Measurements from ENCODE around the gene PRR19.
"Not testable (repeated sequence)": the region's sequence is repeated elsewhere in the genome, so short reads cannot be mapped to it uniquely, and the experiment has no call there.

PRR19 gene

GRCh38 chr19:42335971-42336370 lies 34.0 kb downstream of the PRR19 start:
- TF ChIP-seq GLIS3 (CRISPR knock-in tag; IDR thresholded peaks at IDR 0.05) (no peak), TOX (CRISPR knock-in tag; IDR thresholded peaks at IDR 0.05; ENCODE audit: borderline replicate concordance) (no peak), ESRRG (CRISPR knock-in tag; IDR thresholded peaks at IDR 0.05) (no peak), CSRNP3 (CRISPR knock-in tag; IDR thresholded peaks at IDR 0.05) (no peak)

GRCh38 chr19:42339126-42339860 lies 37.4 kb downstream of the PRR19 start:
- ATAC-seq, result not testable (repeated sequence)

More at GRCh38 chr19:42335971-42336370, 34.0 kb downstream of the PRR19 start:
- no peak for ATAC-seq

- ATAC-seq, result not testable (repeated sequence)
Observed at GRCh38 chr19:42339922-42340321, 38.0 kb downstream of the PRR19 start.

- ATAC-seq, result no peak
- TF ChIP-seq POU6F1 (CRISPR knock-in tag; IDR thresholded peaks at IDR 0.05; ENCODE audit: borderline replicate concordance, low read depth) (no peak), CSDC2 (CRISPR knock-in tag; IDR thresholded peaks at IDR 0.05) (no peak), TCF4 (CRISPR knock-in tag; IDR thresholded peaks at IDR 0.05; ENCODE audit: borderline replicate concordance) (no peak), SNAI2 (CRISPR knock-in tag; IDR thresholded peaks at IDR 0.05) (no peak), RARB (CRISPR knock-in tag; IDR thresholded peaks at IDR 0.05) (no peak), CREB5 (CRISPR knock-in tag; IDR thresholded peaks at IDR 0.05; ENCODE audit: low read depth) (no peak)
Observed at GRCh38 chr19:42343344-42344110, 41.6 kb downstream of the PRR19 start.

GRCh38 chr19:42344336-42344893 lies 42.5 kb downstream of the PRR19 start:
- no peak for TF ChIP-seq ZFP3 (CRISPR knock-in tag; IDR thresholded peaks at IDR 0.05)
- TF ChIP-seq PPARA (CRISPR knock-in tag; IDR thresholded peaks at IDR 0.05; ENCODE audit: borderline replicate concordance), result no peak
- no peak for TF ChIP-seq TSHZ2 (CRISPR knock-in tag; IDR thresholded peaks at IDR 0.05)
- TF ChIP-seq PATZ1 (CRISPR knock-in tag; IDR thresholded peaks at IDR 0.05; ENCODE audit: borderline replicate concordance), result no peak
- TF ChIP-seq ZNF8 (CRISPR knock-in tag; IDR thresholded peaks at IDR 0.05), result no peak
- no peak for TF ChIP-seq SNAI2 (CRISPR knock-in tag; IDR thresholded peaks at IDR 0.05)
- TF ChIP-seq CSRNP3 (CRISPR knock-in tag; IDR thresholded peaks at IDR 0.05), result no peak
- no peak for TF ChIP-seq TOX (CRISPR knock-in tag; IDR thresholded peaks at IDR 0.05; ENCODE audit: borderline replicate concordance)
- no peak for TF ChIP-seq ZNF565 (CRISPR knock-in tag; conservative IDR thresholded peaks at IDR 0.05; ENCODE audit: low read depth)
- no peak for TF ChIP-seq TCF4 (CRISPR knock-in tag; IDR thresholded peaks at IDR 0.05; ENCODE audit: borderline replicate concordance)
- no peak for ATAC-seq

Data from SK-N-SH treated with all-trans-retinoic acid at 6 μM for 48 hours (cell line).